CD4-positive, alpha-beta memory T cell (primary cell): ENCODE data around the gene ATXN1. TPM values are rescaled to one million over a fixed set of nuclear protein-coding genes. Genes with fewer than 3 reads are reported as not detected.

Source experiments
- CTCF ChIA-PET: fragments of 350-600 bp; sonication (Branson Sonifier 250); formaldehyde crosslinking; loops from one replicate; lab custom pipeline; 2021; ENCODE audit warnings: inconsistent platforms; ENCODE audit not compliant: partially characterized antibody; lab: Charles Lee
- POLR2A ChIA-PET: fragments of 350-600 bp; sonication (Branson Sonifier 250); formaldehyde crosslinking; loops from one replicate; lab custom pipeline; 2021; ENCODE audit not compliant: partially characterized antibody; lab: Charles Lee
- DNase-seq, 5 donors: peaks; one replicate each; pipeline versions ENCODE4 v3.0.0 to v3.0.0-alpha.2; 2020 to 2022; ENCODE audit warnings: mixed read lengths in 1 of 5
- H3K27ac ChIP-seq: one replicate; pipeline ENCODE4 v1.7.0; 2013; ENCODE audit warnings: low read depth, low read length
- H3K27me3 ChIP-seq: 2 replicates; pipeline ENCODE4 v1.7.0; 2013; ENCODE audit warnings: mild to moderate bottlenecking, low read length, moderate library complexity; ENCODE audit not compliant: insufficient read depth
- H3K36me3 ChIP-seq: 2 replicates; pipeline ENCODE4 v1.7.0; 2013; ENCODE audit warnings: mild to moderate bottlenecking, low read length, moderate library complexity; ENCODE audit not compliant: insufficient read depth
- H3K4me1 ChIP-seq: 2 replicates; pipeline ENCODE4 v1.7.0; 2013; ENCODE audit warnings: mild to moderate bottlenecking, low read length, moderate library complexity; ENCODE audit not compliant: insufficient read depth
- H3K4me3 ChIP-seq, 2 donors: one replicate each; pipeline ENCODE4 v1.7.0; 2013; ENCODE audit warnings: low read length in 2 of 2, mild to moderate bottlenecking in 1 of 2
- H3K9me3 ChIP-seq, 2 donors: one replicate each; pipeline ENCODE4 v1.7.0; 2013; ENCODE audit warnings: low read length in 2 of 2, control low read depth in 1 of 2; ENCODE audit not compliant: control insufficient read depth in 1 of 2
- H3K27ac Mint-ChIP-seq, 7 donors: one replicate each; pipeline ENCODE4 v1.8.0; 2020 to 2021; ENCODE audit warnings: mixed read lengths in 7 of 7, mild to moderate bottlenecking in 6 of 7, inconsistent platforms in 3 of 7, moderate library complexity in 3 of 7
- H3K27me3 Mint-ChIP-seq, 2 donors: one replicate each; pipeline ENCODE4 v1.8.0; 2020 to 2021; ENCODE audit warnings: mixed read lengths in 2 of 2
- H3K36me3 Mint-ChIP-seq, 2 donors: one replicate each; pipeline ENCODE4 v1.8.0; 2020 to 2021; ENCODE audit warnings: mixed read lengths in 2 of 2, inconsistent platforms in 1 of 2, mild to moderate bottlenecking in 1 of 2
- H3K4me1 Mint-ChIP-seq, 4 donors: one replicate each; pipeline ENCODE4 v1.8.0; 2020 to 2021; ENCODE audit warnings: mixed read lengths in 4 of 4, mild to moderate bottlenecking in 1 of 4
- H3K4me3 Mint-ChIP-seq, 8 donors: one replicate each; pipeline ENCODE4 v1.8.0; 2020 to 2021; ENCODE audit warnings: mixed read lengths in 8 of 8, mild to moderate bottlenecking in 7 of 8, moderate library complexity in 6 of 8, inconsistent platforms in 3 of 8
- H3K9me3 Mint-ChIP-seq, 8 donors: one replicate each; pipeline ENCODE4 v1.8.0; 2020 to 2021; ENCODE audit warnings: mixed read lengths in 8 of 8, mild to moderate bottlenecking in 5 of 8, inconsistent platforms in 3 of 8, moderate library complexity in 1 of 8
- intact Hi-C: fragments of 100-400 bp; cut with micrococcal nuclease; formaldehyde crosslinking; loops from one replicate; pipeline ENCODE4 v1.15.1; 2023
- polyA plus RNA-seq, 2 donors: library from polyadenylated mRNA; unstranded; fragments of 300-500 nt; fragmentation: Illumina TruSeq; gene quantifications; one replicate each; pipeline ENCODE4 v1.2.3, GENCODE V29; 2021
- total RNA-seq, 2 experiments: library from RNA; stranded (reverse); gene quantifications; one replicate each; pipeline ENCODE4 v1.2.3, GENCODE V29; 2021

The ATXN1 gene
- total and polyA plus RNA-seq, 4 experiments from 2014 or later = 10.5 to 97.4 (median 56.9) TPM

GRCh38 chr6:16326971-16327776 lies 434.1 kb downstream of the ATXN1 start:
- no peak for DNase-seq
- peaks cover 24 to 59% (median 35%) of the 10 kb centered on the region in 4 donors for H3K4me1 Mint-ChIP-seq
- intact Hi-C loops = loop anchor here (10.0 kb wide), 1 partner anchor 192 kb away; no protein-coding TSS in a partner anchor
- Histone ChIP-seq H3K4me1 (peaks cover 48% of the 10 kb centered on the region), H3K27ac (no peak overlapping the region), H3K9me3 (no peaks in the 10 kb centered on the region), H3K27me3 (no peaks in the 10 kb centered on the region), H3K4me3 (no peak overlapping the region), H3K36me3 (peaks cover 14% of the 10 kb centered on the region)
- CTCF ChIA-PET = interaction anchor here (0.6 to 1.3 kb wide), 3 partner anchors 8 to 437 kb away, joined by 3 read pairs; no protein-coding TSS in a partner anchor
- no peak overlapping the region for H3K4me3 Mint-ChIP-seq
- no peak overlapping the region for H3K27ac Mint-ChIP-seq
- no peaks in the 10 kb centered on the region for H3K9me3 Mint-ChIP-seq
- peaks cover 16 to 35% of the 10 kb centered on the region in 2 donors for H3K36me3 Mint-ChIP-seq
- POLR2A ChIA-PET = no interaction called here
- H3K27me3 Mint-ChIP-seq = no peaks in the 10 kb centered on the region

- Mint-ChIP-seq H3K4me3 (no peak overlapping the region), H3K36me3 (peaks cover 16 to 35% of the 10 kb centered on the region in 2 donors), H3K4me1 (peaks cover 27 to 65% (median 41%) of the 10 kb centered on the region in 4 donors), H3K27ac (peak overlapping the region in 1 of 7 donors; percentile 24), H3K27me3 (no peaks in the 10 kb centered on the region), H3K9me3 (no peaks in the 10 kb centered on the region)
- Histone ChIP-seq H3K27me3 (no peaks in the 10 kb centered on the region), H3K27ac (no peak overlapping the region), H3K36me3 (peaks cover 14% of the 10 kb centered on the region), H3K4me3 (no peak overlapping the region), H3K4me1 (peaks cover 48% of the 10 kb centered on the region), H3K9me3 (no peaks in the 10 kb centered on the region)
- DNase-seq = no peak
- ChIA-PET POLR2A (no interaction called here), CTCF (interaction anchor here (0.6 kb wide), 1 partner anchor 9 kb away, joined by 3 read pairs; no protein-coding TSS in a partner anchor)
- intact Hi-C loops = loop anchor here (10.0 kb wide), 1 partner anchor 192 kb away; no protein-coding TSS in a partner anchor
These were observed 434.7 kb downstream of the ATXN1 start for GRCh38 chr6:16326531-16326930.

- ChIA-PET POLR2A (no interaction called here), CTCF (interaction anchor here (0.9 to 10.0 kb wide), 7 partner anchors 8 to 499 kb away, joined by 3 to 150 read pairs (median 3); no protein-coding TSS in a partner anchor)
- H3K27ac Mint-ChIP-seq = peak overlapping the region; percentile 74 to 94 (median 84)
These were observed 436.5 kb downstream of the ATXN1 start for GRCh38 chr6:16324606-16325225.

GRCh38 chr6:16324184-16324583 lies 437.1 kb downstream of the ATXN1 start:
- Histone ChIP-seq H3K27me3 (no peaks in the 10 kb centered on the region), H3K36me3 (peaks cover 14% of the 10 kb centered on the region), H3K9me3 (no peaks in the 10 kb centered on the region), H3K4me1 (peaks cover 66% of the 10 kb centered on the region), H3K4me3 (no peak overlapping the region), H3K27ac (no peak overlapping the region)
- no peak overlapping the region for H3K4me3 Mint-ChIP-seq
- ChIA-PET POLR2A (no interaction called here), CTCF (interaction anchor here (0.9 to 10.0 kb wide), 8 partner anchors 8 to 499 kb away, joined by 3 to 150 read pairs (median 4); no protein-coding TSS in a partner anchor)
- peaks cover 16 to 35% of the 10 kb centered on the region in 2 donors for H3K36me3 Mint-ChIP-seq
- H3K27me3 Mint-ChIP-seq = no peaks in the 10 kb centered on the region
- no peak for DNase-seq
- peaks cover 40 to 80% (median 57%) of the 10 kb centered on the region in 4 donors for H3K4me1 Mint-ChIP-seq
- no peaks in the 10 kb centered on the region for H3K9me3 Mint-ChIP-seq
- intact Hi-C loops = loop anchor here (5.0 to 10.0 kb wide), 2 partner anchors 158 to 189 kb away; no protein-coding TSS in a partner anchor
- H3K27ac Mint-ChIP-seq = peak overlapping the region; percentile 74 to 98 (median 92)

More at GRCh38 chr6:16324606-16325225, 436.5 kb downstream of the ATXN1 start:
- H3K27ac ChIP-seq = no peak overlapping the region
- peaks cover 16 to 38% of the 10 kb centered on the region in 2 donors for H3K36me3 Mint-ChIP-seq
- H3K9me3 Mint-ChIP-seq = no peaks in the 10 kb centered on the region
- no peak for DNase-seq
- no peaks in the 10 kb centered on the region for H3K9me3 ChIP-seq
- no peaks in the 10 kb centered on the region for H3K27me3 Mint-ChIP-seq
- H3K4me1 ChIP-seq = peaks cover 61% of the 10 kb centered on the region
- H3K4me1 Mint-ChIP-seq = peaks cover 35 to 80% (median 54%) of the 10 kb centered on the region in 4 donors
- intact Hi-C loops = loop anchor here (5.0 to 10.0 kb wide), 2 partner anchors 158 to 190 kb away; no protein-coding TSS in a partner anchor
- no peaks in the 10 kb centered on the region for H3K27me3 ChIP-seq
- H3K4me3 ChIP-seq = no peak overlapping the region
- peak overlapping the region in 3 of 8 donors; percentile 15 to 35 (median 31) for H3K4me3 Mint-ChIP-seq
- H3K36me3 ChIP-seq = peaks cover 14% of the 10 kb centered on the region

GRCh38 chr6:16322666-16323312 lies 438.5 kb downstream of the ATXN1 start:
- Mint-ChIP-seq H3K36me3 (peaks cover 14 to 31% of the 10 kb centered on the region in 2 donors), H3K9me3 (no peaks in the 10 kb centered on the region), H3K27ac (peak overlapping the region; percentile 93 to 99 (median 97)), H3K27me3 (no peaks in the 10 kb centered on the region), H3K4me3 (peak overlapping the region in 7 of 8 donors; percentile 40 to 90 (median 70)), H3K4me1 (peaks cover 46 to 82% (median 69%) of the 10 kb centered on the region in 4 donors)
- Histone ChIP-seq H3K4me3 (no peak overlapping the region), H3K27me3 (no peaks in the 10 kb centered on the region), H3K9me3 (no peaks in the 10 kb centered on the region), H3K36me3 (peaks cover 14% of the 10 kb centered on the region), H3K4me1 (peaks cover 80% of the 10 kb centered on the region), H3K27ac (peak overlapping the region; percentile 58)
- CTCF ChIA-PET = interaction anchor here (0.5 to 10.0 kb wide), 4 partner anchors 10 to 448 kb away, joined by 3 to 150 read pairs (median 5); partner anchors contain the start of gene ATXN1
- intact Hi-C loops = loop anchor here (5.0 to 10.0 kb wide), 2 partner anchors 160 to 188 kb away; no protein-coding TSS in a partner anchor
- peak; percentile 77 to 94 (median 84) for DNase-seq
- POLR2A ChIA-PET = interaction anchor here (0.7 to 2.3 kb wide), 7 partner anchors 9 to 440 kb away, joined by 3 to 12 read pairs (median 4); partner anchors contain the start of gene ATXN1

GRCh38 chr6:16321826-16322225 lies 439.4 kb downstream of the ATXN1 start:
- DNase-seq = no peak
- Mint-ChIP-seq H3K4me3 (peak overlapping the region in 3 of 8 donors; percentile 13 to 80 (median 31)), H3K36me3 (peaks cover 15 to 29% of the 10 kb centered on the region in 2 donors), H3K9me3 (no peaks in the 10 kb centered on the region), H3K27ac (peak overlapping the region; percentile 93 to 99 (median 97)), H3K27me3 (no peaks in the 10 kb centered on the region), H3K4me1 (peaks cover 48 to 90% (median 76%) of the 10 kb centered on the region in 4 donors)
- intact Hi-C loops = loop anchor here (2.0 to 10.0 kb wide), 3 partner anchors 160 to 439 kb away; partner anchors contain the start of gene ATXN1
- CTCF ChIA-PET = interaction anchor here (0.8 to 10.0 kb wide), 3 partner anchors 11 to 449 kb away, joined by 3 to 150 read pairs (median 5); no protein-coding TSS in a partner anchor
- peaks cover 89% of the 10 kb centered on the region for H3K4me1 ChIP-seq
- peak overlapping the region; percentile 82 for H3K27ac ChIP-seq
- no peak overlapping the region for H3K4me3 ChIP-seq
- H3K36me3 ChIP-seq = peaks cover 11% of the 10 kb centered on the region
- H3K9me3 ChIP-seq = no peaks in the 10 kb centered on the region
- no peaks in the 10 kb centered on the region for H3K27me3 ChIP-seq
- POLR2A ChIA-PET = interaction anchor here (1.0 to 2.3 kb wide), 4 partner anchors 13 to 440 kb away, joined by 3 to 12 read pairs (median 3); partner anchors contain the start of gene ATXN1
